AG04450 (cell line): ENCODE data around the gene SNRNP27. TPM values are rescaled to one million over a fixed set of nuclear protein-coding genes. Genes with fewer than 3 reads are reported as not detected.

Source experiments
- CTCF ChIA-PET: fragments of 300-600, 350-600 bp; formaldehyde crosslinking; extraction: SDS; loops from one replicate; lab custom pipeline; 2022; ENCODE audit warnings: antibody characterized with exemption, inconsistent platforms; lab: Charles Lee
- POLR2A ChIA-PET: fragments of 350-600 bp; formaldehyde crosslinking; extraction: SDS; loops from one replicate; lab custom pipeline; 2021; ENCODE audit warnings: antibody characterized with exemption, inconsistent platforms; lab: Yijun Ruan, JAX
- DNase-seq: peaks from one replicate; pipeline ENCODE4 v3.0.0-alpha.2; 2011; ENCODE audit warnings: low read depth, low spot score
- H3K27ac ChIP-seq: one replicate; pipeline ENCODE4 v1.5.1; 2012; ENCODE audit warnings: low read depth, low read length, control low read depth
- H3K27me3 ChIP-seq: one replicate; pipeline ENCODE4 v1.6.0; 2012; ENCODE audit warnings: low read length; ENCODE audit not compliant: control insufficient read depth, insufficient read depth
- H3K4me3 ChIP-seq: 2 replicates; pipeline ENCODE4 v1.5.1; 2011; ENCODE audit warnings: mild to moderate bottlenecking, low read depth, low read length, control low read depth
- H3K9me3 ChIP-seq: 2 replicates; pipeline ENCODE4 v1.5.1; 2012; ENCODE audit warnings: low read length; ENCODE audit not compliant: control insufficient read depth, insufficient read depth
- CTCF ChIP-seq: IDR thresholded peaks from 2 replicates; pipeline ENCODE4 v1.5.1; 2011; ENCODE audit warnings: low read depth, low read length, control low read depth, inconsistent platforms
- polyA plus RNA-seq: library from polyadenylated mRNA; depleted of rRNA; stranded (reverse); fragments of >200 nt; gene quantifications from 2 replicates; pipeline ENCODE4 v1.2.3, GENCODE V29; 2011

The SNRNP27 gene
- polyA plus RNA-seq, 1 experiment: 57.8 TPM

GRCh38 chr2:69945941-69946340, 52.2 kb downstream of the SNRNP27 start:
- Histone ChIP-seq H3K27ac (no peak overlapping the region), H3K4me3 (no peak overlapping the region), H3K27me3 (no peaks in the 10 kb centered on the region), H3K9me3 (no peaks in the 10 kb centered on the region)
- ChIA-PET POLR2A (interaction anchor here (1.0 kb wide), 2 partner anchors 12 to 32 kb away, joined by 3 read pairs; no protein-coding TSS in a partner anchor), CTCF (interaction anchor here (1.7 kb wide), 1 partner anchor 124 kb away, joined by 6 read pairs; no protein-coding TSS in a partner anchor)
- no peak for TF ChIP-seq CTCF
- DNase-seq: no peak

DNA sequence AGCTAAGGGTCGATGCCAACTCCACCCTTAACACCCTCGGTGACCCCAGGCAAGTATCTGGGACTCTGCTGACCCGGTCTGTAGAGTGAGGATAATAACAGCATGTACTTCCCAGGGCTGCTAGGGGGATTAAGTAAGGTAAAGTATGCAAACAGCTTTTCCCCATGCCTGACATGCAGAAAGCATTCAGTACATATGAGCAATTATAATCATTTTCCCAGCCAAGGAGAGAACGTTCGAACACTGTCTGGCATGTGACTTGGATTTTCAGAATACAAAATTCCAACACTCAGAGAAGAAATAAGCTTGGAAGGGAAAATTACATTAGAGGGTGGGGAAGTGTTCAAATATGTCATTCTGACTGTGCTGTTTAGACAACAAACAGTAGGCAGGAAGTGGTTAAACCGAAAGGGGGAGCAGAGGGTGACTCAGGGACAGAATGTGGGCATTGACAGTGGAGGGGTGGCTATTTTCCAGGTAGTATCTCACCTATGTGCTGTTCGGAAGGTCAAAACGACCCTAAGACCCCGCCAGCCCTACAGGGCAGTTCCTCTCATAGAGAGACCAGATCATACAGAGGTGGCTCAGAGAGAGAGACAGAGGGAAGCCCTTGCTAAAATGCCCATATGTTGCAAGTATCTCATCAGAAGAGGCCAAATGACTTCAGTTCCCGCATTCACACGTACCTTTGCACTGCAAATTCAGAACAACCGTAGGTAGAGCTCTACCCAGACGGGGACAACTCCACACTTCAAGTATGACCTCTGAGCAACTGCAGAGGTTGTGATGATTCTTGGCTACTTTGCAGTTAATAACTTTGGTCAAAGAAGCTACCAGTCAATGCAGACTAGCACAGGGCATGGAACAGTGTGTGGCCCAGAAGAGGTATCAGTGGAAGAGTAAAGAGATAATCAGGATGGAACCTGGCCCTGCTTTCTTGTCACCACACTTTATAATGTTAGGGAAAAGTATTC, 52.9 kb downstream of the SNRNP27 start:
- Histone ChIP-seq H3K9me3 (no peaks in the 10 kb centered on the region), H3K27me3 (no peaks in the 10 kb centered on the region), H3K27ac (no peak overlapping the region), H3K4me3 (no peak overlapping the region)
- no peak for TF ChIP-seq CTCF
- no peak for DNase-seq
- POLR2A ChIA-PET: interaction anchor here (1.0 kb wide), 2 partner anchors 12 to 32 kb away, joined by 3 read pairs; no protein-coding TSS in a partner anchor
- CTCF ChIA-PET: interaction anchor here (1.7 kb wide), 1 partner anchor 124 kb away, joined by 6 read pairs; no protein-coding TSS in a partner anchor

- POLR2A ChIA-PET: interaction anchor here (0.6 kb wide), 2 partner anchors 9 to 54 kb away, joined by 3 to 4 read pairs; no protein-coding TSS in a partner anchor
Observed at GRCh38 chr2:69947325-69947931, 53.7 kb downstream of the SNRNP27 start.

More at GRCh38 chr2:69947325-69947931, 53.7 kb downstream of the SNRNP27 start:
- DNase-seq: no peak
- CTCF ChIA-PET: interaction anchor here (0.7 to 1.7 kb wide), 2 partner anchors 123 to 277 kb away, joined by 3 to 6 read pairs; no protein-coding TSS in a partner anchor
- H3K4me3 ChIP-seq: no peak overlapping the region
- H3K9me3 ChIP-seq: no peaks in the 10 kb centered on the region
- TF ChIP-seq CTCF: no peak
- no peak overlapping the region for H3K27ac ChIP-seq
- H3K27me3 ChIP-seq: no peaks in the 10 kb centered on the region
